Measurements from ENCODE around the gene OXNAD1.

The OXNAD1 gene

GRCh38 chr3:16247282-16248061, 17.5 kb upstream of the OXNAD1 start:
- peak; percentile 84 for DNase-seq

GRCh38 chr3:16248556-16248955, 16.5 kb upstream of the OXNAD1 start:
- no peak for DNase-seq

GRCh38 chr3:16249336-16249735, 15.7 kb upstream of the OXNAD1 start:
- peak; percentile 42 for DNase-seq

DNA sequence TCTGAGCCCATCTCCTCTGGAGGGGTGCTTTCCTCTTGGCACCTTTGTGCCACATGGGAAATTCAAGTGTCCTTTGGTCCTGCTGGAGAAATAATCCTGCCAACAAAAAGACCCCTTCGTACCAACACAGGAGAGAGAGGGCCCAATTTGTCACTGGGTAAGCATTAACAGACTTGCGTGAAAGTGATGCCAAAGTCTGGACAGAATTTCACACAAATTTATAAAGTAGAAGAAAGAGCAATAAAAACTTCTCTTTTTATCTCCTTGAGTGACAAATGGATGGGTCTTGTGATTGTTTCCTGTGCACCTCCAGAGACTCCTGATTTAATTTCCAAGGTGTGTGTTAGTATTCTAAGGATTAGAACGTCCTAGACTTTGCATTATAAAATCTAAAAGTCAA, 15.1 kb upstream of the OXNAD1 start:
- DNase-seq = no peak

- DNase-seq = no peak
Observed at GRCh38 chr3:16251316-16252085, 13.5 kb upstream of the OXNAD1 start.

GRCh38 chr3:16252243-16252978, 12.6 kb upstream of the OXNAD1 start:
- DNase-seq = peak; percentile 10

DNA sequence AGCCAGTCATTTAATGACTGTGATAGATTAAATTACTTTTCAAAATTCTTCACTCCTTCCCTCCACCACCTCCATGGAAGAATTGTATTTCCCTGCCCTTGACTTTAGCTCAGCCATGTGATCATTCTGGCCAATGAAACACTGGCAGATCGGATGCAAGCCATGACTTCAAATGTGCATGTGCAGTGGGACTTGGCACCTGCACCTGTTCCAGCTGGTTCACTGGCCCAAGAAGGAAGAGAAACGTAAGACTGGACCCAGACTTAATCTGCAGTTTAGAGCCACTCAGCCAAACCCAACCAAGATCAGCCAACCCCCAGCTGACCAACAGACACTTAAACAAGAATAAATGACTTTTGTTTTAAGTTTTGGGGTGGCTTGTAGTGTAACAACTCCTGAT, 12.0 kb upstream of the OXNAD1 start:
- no peak for DNase-seq

GRCh38 chr3:16253601-16254000, 11.4 kb upstream of the OXNAD1 start:
- DNase-seq = no peak

- DNase-seq = no peak
Observed at GRCh38 chr3:16254916-16255315, 10.1 kb upstream of the OXNAD1 start.

DNA sequence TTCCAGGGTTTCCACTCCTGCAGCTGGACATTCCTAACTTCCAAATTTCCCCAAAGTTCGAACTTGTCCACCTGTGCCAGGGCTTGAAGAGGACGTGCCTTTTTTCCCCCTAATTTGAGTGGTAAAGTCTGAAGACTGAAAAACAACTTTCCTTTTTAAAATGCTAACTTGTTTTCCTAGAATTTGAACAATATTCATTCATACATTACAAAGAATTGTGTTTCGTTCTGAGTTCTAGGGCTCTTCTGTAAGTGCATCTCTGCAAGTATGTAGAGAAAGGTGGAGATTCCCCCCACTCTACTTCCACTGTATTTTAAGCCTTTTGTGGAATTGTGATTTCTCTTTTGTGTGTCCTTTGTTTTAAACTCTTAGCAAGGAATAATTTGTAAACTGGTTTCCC, 9.7 kb upstream of the OXNAD1 start:
- DNase-seq = no peak

DNA sequence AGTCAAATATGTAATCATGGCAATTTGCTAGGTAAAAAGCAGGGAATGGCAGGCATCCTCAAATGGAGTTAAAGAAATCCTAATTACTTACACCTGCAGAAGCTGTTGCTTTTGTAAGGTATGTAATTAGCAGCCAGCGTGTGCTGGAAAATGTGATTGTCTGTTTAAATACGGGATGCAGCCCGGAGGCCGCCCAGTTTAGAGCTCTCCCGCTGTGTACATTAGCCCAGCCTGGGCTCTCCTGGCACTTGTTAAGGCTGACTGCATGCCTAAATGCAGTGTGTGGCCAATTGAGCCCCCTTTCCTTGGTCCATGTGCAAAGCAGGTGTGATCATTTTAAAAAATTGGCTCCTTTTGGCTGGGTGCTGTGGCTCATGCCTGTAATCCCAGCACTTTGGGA, 9.3 kb upstream of the OXNAD1 start:
- DNase-seq = no peak

GRCh38 chr3:16257309-16257708, 7.7 kb upstream of the OXNAD1 start:
- DNase-seq = no peak

- no peak for DNase-seq
Observed at GRCh38 chr3:16258177-16258576, 6.8 kb upstream of the OXNAD1 start.

GRCh38 chr3:16258866-16259265, 6.1 kb upstream of the OXNAD1 start:
- DNase-seq = no peak

- DNase-seq = no peak
Observed at GRCh38 chr3:16260046-16260445, 5.0 kb upstream of the OXNAD1 start.

DNA sequence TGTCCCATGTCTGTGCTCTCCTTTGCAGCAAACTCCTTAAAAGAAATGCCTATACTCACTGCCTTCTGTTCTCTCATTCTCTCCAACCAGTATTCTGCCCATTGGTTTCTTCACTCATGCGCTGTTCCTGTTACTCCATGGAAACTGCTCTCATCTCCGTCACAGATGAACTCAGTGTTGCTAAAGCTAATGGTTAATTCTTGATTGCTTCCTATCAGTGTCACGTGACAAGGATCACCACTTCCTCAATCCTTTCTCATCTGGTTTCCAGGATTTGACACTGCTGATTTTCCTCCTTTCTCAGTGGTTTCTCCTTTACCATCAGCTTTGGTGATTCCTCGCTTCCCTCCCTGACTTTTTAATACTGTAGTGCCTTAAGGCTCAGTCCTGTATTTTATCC, 2.8 kb upstream of the OXNAD1 start:
- no peak for DNase-seq

GRCh38 chr3:16264174-16264707, 771 bp upstream of the OXNAD1 start:
- DNase-seq = peak; percentile 12

GRCh38 chr3:16265455-16265786, 409 bp downstream of the OXNAD1 start:
- DNase-seq = no peak

DNA sequence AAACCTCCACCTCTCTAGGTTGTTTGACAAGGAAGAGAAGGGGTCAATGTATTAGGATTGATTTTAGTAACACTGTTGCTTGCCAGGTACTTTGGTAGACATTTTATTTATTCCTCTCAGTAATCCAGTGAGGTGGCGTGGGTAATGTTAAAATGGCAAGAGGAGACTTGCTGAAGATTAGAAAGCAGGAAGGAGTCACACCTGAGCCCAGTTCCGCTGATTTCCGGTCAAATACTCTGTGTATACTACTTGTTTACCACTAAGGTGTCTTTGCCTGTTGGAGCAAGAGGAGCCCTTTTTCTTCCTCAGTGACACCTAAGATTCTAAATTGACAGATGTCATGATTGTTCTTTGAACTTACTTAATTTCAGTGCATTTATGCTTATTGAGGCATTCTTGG, 1.7 kb downstream of the OXNAD1 start:
- DNase-seq = no peak

DNA sequence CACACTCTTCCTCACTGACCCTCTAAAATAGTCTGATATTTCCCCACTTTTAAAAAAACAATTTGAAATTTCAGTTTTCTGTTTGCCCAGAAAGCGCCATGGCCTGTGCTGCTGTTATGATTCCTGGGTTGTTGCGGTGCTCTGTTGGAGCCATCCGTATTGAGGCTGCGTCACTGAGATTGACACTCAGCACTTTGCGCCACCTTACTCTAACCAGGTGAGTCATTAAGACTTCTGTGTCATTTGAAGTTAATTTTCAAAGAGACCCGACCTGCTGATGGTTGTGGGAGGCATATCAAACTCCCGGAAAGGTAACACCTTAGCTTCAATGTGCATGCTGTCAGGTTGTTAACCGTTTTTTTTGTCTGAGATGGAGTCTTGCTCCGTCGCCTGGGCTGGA, 5.8 kb downstream of the OXNAD1 start:
- DNase-seq = no peak

DNA sequence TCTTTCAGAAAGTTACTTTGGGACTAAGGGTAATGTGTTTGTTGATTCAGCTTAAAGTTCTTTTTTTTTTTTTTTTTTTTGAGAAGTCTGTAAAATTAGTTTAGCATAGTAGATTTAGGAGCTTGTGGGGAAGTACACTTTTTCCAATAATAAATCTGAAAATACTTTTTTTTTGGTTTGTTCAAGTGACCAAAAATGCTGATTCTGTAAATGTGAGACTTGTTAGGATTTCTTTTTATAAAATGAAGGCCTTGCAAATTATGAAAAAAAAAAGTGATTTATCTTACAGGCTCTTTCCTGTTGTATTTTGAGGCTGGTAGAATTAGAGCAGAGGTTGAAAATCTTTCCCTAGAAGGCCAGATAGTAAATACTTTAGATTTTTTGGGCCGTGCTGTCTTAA, 7.6 kb downstream of the OXNAD1 start:
- DNase-seq = no peak

GRCh38 chr3:16273867-16274266, 8.9 kb downstream of the OXNAD1 start:
- DNase-seq = no peak

DNA sequence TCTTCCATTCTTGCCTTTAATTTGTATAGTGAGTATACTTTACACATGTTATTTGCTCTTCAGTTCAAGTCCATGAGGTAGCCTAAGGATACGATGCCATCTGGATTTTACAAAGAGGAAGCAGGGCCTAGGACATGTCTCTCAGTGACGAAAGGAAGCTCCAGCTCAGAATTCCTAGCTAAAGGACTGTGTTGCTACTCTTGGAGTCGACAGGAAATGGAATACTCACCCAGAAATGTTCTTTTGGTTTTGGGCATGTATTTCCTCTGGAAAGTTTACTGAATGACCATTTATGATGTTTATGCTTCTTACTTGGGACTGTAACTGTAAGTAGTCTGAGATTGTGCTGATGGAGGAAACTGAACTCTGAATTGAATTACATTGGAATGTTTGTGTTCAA, 12.5 kb downstream of the OXNAD1 start:
- DNase-seq = peak; percentile 19
